Measurements from ENCODE around the gene UBR3.

DNA sequence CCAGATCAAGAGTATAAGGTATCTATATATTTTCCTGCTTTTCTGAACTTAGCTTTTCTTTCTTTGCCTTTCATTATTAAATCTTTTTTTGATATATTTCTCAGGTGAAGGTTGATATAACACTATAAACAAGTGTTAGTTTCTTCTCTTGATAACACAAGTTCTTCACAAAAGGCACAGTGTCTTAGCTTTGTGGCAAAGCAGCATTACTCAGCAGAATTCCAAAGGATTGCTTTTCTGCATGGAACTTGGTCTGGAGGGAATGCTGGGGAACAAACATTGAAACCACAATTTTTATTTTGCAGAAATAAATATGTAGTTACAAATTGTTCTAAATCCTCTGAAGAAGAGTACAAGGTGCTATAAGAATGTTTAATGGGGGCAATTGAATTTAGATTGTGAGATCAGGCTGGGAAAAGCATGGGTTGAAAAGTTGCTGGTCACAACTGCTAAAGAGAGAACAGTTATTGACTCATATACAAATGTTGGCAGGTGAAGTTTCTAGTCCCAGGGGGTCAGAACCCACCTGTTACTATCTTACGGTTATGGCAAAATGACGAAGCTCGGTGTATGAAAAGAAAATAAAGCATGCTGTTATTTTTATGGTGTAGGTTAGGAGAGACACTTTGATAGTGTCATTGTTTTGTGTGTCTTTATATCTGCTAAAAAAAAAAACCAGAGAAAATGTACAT, 68.2 kb downstream of the UBR3 start:
- TF ChIP-seq POLR2A (IDR thresholded peaks at IDR 0.05; ENCODE audit: low read depth, low read length) (no peak), POLR2AphosphoS5 (IDR thresholded peaks at IDR 0.05; ENCODE audit: low read depth, low read length) (no peak)

Data from GM12891 (cell line).